Nephron progenitor cell (in vitro differentiated cells): ENCODE data around the gene SERTAD1.

ENCODE experiments used
- DNase-seq: peaks from one replicate; pipeline ENCODE4 v3.0.0; 2021
- H3K27ac Mint-ChIP-seq: 2 replicates; pipeline ENCODE4 v1.8.0; 2021; ENCODE audit warnings: mild to moderate bottlenecking, moderate library complexity, mixed read lengths
- H3K27me3 Mint-ChIP-seq: 2 replicates; pipeline ENCODE4 v1.8.0; 2021; ENCODE audit warnings: mild to moderate bottlenecking, low read depth, mixed read lengths; ENCODE audit not compliant: poor library complexity
- H3K36me3 Mint-ChIP-seq: 2 replicates; pipeline ENCODE4 v1.8.0; 2021; ENCODE audit warnings: low read depth, mixed read lengths
- H3K4me1 Mint-ChIP-seq: 2 replicates; pipeline ENCODE4 v1.8.0; 2021; ENCODE audit warnings: mixed read lengths
- H3K4me3 Mint-ChIP-seq: 2 replicates; pipeline ENCODE4 v1.8.0; 2021; ENCODE audit warnings: mild to moderate bottlenecking, moderate library complexity, mixed read lengths
- H3K9me3 Mint-ChIP-seq: 2 replicates; pipeline ENCODE4 v1.8.0; 2021; ENCODE audit warnings: mild to moderate bottlenecking, moderate library complexity, mixed read lengths
- CTCF ChIP-seq: fragments of 200-600 bp; sonication (generic); IDR thresholded peaks from 2 replicates; pipeline ENCODE4 v1.5.0; 2021; ENCODE audit warnings: antibody characterized with exemption

The SERTAD1 gene

GRCh38 chr19:40392894-40393517, 32.8 kb downstream of the SERTAD1 start:
- Mint-ChIP-seq H3K36me3 (no peaks in the 10 kb centered on the region), H3K4me1 (peaks cover 12% of the 10 kb centered on the region), H3K9me3 (no peaks in the 10 kb centered on the region), H3K27me3 (peaks cover 11% of the 10 kb centered on the region), H3K27ac (no peak overlapping the region), H3K4me3 (no peak overlapping the region)
- TF ChIP-seq CTCF = no peak
- DNase-seq = no peak

DNA sequence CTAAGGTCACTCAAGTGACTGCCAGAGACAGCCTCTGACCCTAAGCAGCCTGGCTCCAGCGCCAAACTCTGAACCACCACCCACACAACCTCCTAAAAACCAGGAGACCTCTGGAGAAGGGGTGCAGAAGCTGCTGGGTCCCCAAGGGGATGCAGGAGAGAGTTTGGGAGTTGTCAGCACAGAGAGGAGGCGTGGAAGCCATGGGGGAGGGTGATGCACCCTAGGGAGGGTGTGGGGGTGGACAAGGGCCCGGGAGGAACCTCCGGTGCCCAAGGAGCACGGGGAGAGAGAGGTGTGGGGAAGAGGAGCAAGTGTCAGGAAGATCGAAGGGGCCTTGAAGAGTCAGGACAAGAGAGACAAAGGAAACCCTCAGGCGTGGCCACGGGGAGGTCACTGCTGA, 33.7 kb downstream of the SERTAD1 start:
- peaks cover 12% of the 10 kb centered on the region for H3K4me1 Mint-ChIP-seq
- no peaks in the 10 kb centered on the region for H3K36me3 Mint-ChIP-seq
- no peak overlapping the region for H3K27ac Mint-ChIP-seq
- no peak for DNase-seq
- no peak overlapping the region for H3K4me3 Mint-ChIP-seq
- no peak for TF ChIP-seq CTCF
- H3K27me3 Mint-ChIP-seq = peaks cover 14% of the 10 kb centered on the region
- no peaks in the 10 kb centered on the region for H3K9me3 Mint-ChIP-seq

DNA sequence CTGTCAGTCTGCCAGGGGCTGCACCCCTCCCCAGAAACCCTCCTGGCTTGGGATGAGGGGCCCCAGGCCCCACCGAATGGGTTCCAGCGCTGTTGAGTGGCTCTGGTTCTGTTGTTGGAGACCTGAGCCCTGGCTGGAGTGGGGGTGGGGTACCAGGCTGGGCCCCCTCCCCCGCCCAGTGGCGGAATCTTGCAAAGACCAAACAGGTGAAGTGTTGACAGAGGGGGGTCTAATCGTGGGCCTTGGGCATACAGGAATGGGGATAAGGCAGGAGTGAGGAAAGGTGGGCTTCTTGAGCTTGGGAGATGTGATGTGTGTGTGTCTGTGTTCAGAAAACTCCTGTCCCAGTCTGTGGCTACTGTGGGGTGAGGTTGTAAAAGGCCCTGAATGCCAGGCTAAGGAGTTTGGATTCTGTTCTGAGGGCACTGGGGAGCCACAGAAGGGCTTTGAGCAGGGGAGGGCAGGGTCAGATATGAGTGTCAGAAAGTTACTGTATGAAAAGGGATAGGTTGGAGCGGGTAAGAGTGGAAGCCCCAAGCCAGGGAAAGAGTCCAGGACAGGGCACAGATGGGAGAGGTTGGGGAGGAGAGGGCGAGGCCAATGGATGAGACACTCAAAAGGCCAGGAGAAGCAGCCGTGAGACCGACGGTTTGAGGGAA, 35.6 kb downstream of the SERTAD1 start, which contains the start of gene HIPK4:
TSS of gene HIPK4 (minus strand) at position 98 of the 659 bp plus-strand sequence. CDS start 279 bp downstream, outside the sequence.
- Mint-ChIP-seq H3K27me3 (peaks cover 13% of the 10 kb centered on the region), H3K4me1 (peaks cover 12% of the 10 kb centered on the region), H3K4me3 (no peak within 1 kb of the TSS), H3K36me3 (no peaks in the 10 kb centered on the region), H3K9me3 (no peaks in the 10 kb centered on the region), H3K27ac (no peak within 1 kb of the TSS)
- DNase-seq = no peak
- no peak for TF ChIP-seq CTCF

DNA sequence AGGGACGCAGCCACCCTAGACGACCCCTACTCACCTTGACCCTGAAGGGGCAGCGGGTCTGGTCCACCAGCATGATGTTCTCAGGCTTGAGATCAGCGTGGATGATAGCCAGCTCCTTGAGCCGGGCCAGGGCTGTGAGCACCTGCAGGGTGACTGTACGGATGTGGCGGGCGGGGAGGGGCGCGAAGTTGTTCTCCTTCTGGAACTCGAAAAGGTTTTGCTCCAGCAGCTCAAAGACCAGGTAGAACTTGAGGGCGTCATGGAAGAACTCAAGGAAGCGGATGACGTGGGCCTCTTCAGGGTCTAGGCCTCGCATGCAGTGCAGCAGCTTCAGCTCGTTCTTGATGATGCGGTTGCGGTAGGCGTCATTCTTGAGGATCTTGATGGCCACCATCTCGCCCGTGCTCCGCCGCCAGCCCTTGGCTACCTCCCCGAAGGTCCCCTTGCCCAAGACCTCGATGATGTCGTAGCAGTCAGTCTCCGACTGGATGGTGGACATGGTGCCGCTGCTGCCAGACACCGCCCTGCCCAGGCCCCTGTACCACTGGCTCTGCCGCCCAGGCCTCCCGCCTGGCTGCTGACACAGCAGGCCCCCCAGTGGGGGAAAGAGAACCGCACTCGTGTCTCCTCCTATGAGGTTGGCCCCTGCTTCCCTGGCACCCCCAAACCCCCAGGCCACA, 36.2 kb downstream of the SERTAD1 start:
- TF ChIP-seq CTCF = no peak
- H3K9me3 Mint-ChIP-seq = no peaks in the 10 kb centered on the region
- DNase-seq = no peak
- no peaks in the 10 kb centered on the region for H3K36me3 Mint-ChIP-seq
- H3K27ac Mint-ChIP-seq = no peak overlapping the region
- peaks cover 12% of the 10 kb centered on the region for H3K4me1 Mint-ChIP-seq
- H3K4me3 Mint-ChIP-seq = no peak overlapping the region
- peaks cover 9% of the 10 kb centered on the region for H3K27me3 Mint-ChIP-seq

DNA sequence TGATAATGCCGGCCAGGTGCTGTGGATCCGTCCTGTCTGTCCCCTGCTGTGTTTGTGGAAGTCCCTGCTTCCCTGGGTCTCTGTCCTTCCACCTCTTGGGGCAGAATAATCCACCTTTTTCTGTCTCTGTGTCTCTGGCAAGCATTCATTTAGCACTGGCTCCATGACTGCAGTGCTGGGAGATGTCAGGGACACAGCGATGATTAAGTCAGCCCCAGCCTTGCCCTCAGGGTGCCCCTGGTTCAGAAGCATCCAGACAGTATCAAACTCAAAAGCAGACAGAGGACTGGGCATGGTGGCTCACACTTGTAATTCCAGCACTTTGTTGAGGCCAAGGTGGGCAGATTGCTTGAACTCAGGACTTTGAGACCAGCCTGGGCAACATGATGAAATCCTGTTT, 37.3 kb downstream of the SERTAD1 start:
- Mint-ChIP-seq H3K4me1 (peaks cover 9% of the 10 kb centered on the region), H3K4me3 (no peak overlapping the region), H3K27ac (no peak overlapping the region), H3K9me3 (no peaks in the 10 kb centered on the region), H3K36me3 (no peaks in the 10 kb centered on the region), H3K27me3 (peaks cover 12% of the 10 kb centered on the region)
- TF ChIP-seq CTCF = no peak
- no peak for DNase-seq
